Spleen (tissue), 11 donors: ENCODE results near the gene PTPRM. TPM values are rescaled to one million over a fixed set of nuclear protein-coding genes. Genes with fewer than 3 reads are reported as not detected.

Source experiments
- DNase-seq: peaks from one replicate; pipeline ENCODE4 v3.0.0-alpha.2; 2020
- H3K27ac ChIP-seq, 8 donors: fragments of 200-600 bp; sonication (generic) in 7 of 8; 1 replicate in 4 of 8; 2 replicates in 4 of 8; pipeline versions ENCODE4 v1.5.0 to v1.8.0; 2016 to 2021; ENCODE audit warnings: inconsistent platforms in 4 of 8, mild to moderate bottlenecking in 4 of 8, moderate library complexity in 1 of 8
- H3K27me3 ChIP-seq, 7 donors: fragments of 200-600 bp; sonication (generic) in 6 of 7; replicated peaks in 1 of 7; 1 replicate in 4 of 7; 2 replicates in 3 of 7; pipeline versions ENCODE4 v1.5.0 to v1.8.0; 2016 to 2021; ENCODE audit warnings: inconsistent platforms in 3 of 7, mild to moderate bottlenecking in 1 of 7
- H3K36me3 ChIP-seq, 6 donors: fragments of 200-600 bp; sonication (generic) in 5 of 6; 1 replicate in 4 of 6; 2 replicates in 2 of 6; pipeline versions ENCODE4 v1.5.0 to v1.8.0; 2016 to 2021; ENCODE audit warnings: inconsistent platforms in 2 of 6
- H3K4me1 ChIP-seq, 6 donors: fragments of 200-600 bp; sonication (generic) in 5 of 6; 1 replicate in 3 of 6; 2 replicates in 3 of 6; pipeline versions ENCODE4 v1.5.0 to v1.8.0; 2016 to 2021; ENCODE audit warnings: inconsistent platforms in 3 of 6
- H3K4me3 ChIP-seq, 8 donors: fragments of 200-600 bp; sonication (generic) in 7 of 8; 1 replicate in 4 of 8; 2 replicates in 4 of 8; pipeline versions ENCODE4 v1.5.0 to v1.8.0; 2016 to 2021; ENCODE audit warnings: inconsistent platforms in 4 of 8, mild to moderate bottlenecking in 4 of 8, moderate library complexity in 2 of 8
- H3K9me3 ChIP-seq, 8 donors: fragments of 200-600 bp; sonication (generic) in 7 of 8; 1 replicate in 4 of 8; 2 replicates in 4 of 8; pipeline versions ENCODE4 v1.5.0 to v1.8.0; 2016 to 2021; ENCODE audit warnings: inconsistent platforms in 4 of 8
- POLR2A ChIP-seq, 3 donors: fragments of 450-650 bp; IDR thresholded peaks; one replicate each; pipeline ENCODE4 v1.5.1; 2017; ENCODE audit warnings: antibody characterized with exemption in 3 of 3, mild to moderate bottlenecking in 1 of 3
- POLR2AphosphoS5 ChIP-seq, 3 donors: sonication (generic); formaldehyde crosslinking; IDR thresholded peaks; one replicate each; pipeline ENCODE4 v1.5.1; 2017; ENCODE audit warnings: antibody characterized with exemption in 3 of 3
- WGBS, 5 donors: extraction: QIAGEN DNeasy Blood & Tissue Kit in 3 of 5; methylation state at CpG; one replicate each; pipeline versions ENCODE4 v1.1.5 to v1.1.7; 2013 to 2018; 5-methylcytosine and 5-hydroxymethylcytosine counted together
- intact Hi-C: fragments of 100-400 bp; cut with DNase I; formaldehyde crosslinking; loops from one replicate; pipeline ENCODE4 v1.15.0; 2023; ENCODE audit warnings: low total_unique reads
- polyA plus RNA-seq, 3 donors: library from polyadenylated mRNA; stranded (reverse); fragments of 200-250 nt; gene quantifications; one replicate each; pipeline ENCODE4 v1.2.1, GENCODE V29; 2013
- total RNA-seq, 7 donors: library from RNA; depleted of rRNA in 3 of 7; stranded (reverse); fragments of >200 nt in 3 of 7; fragmentation: NEBNext Ultra II Directional in 4 of 7; extraction: Animal tissue kit (Norgen Biotek cat#: 25700) in 4 of 7; gene quantifications; one replicate each; pipeline versions ENCODE4 v1.1.0 to v1.2.1, GENCODE V29; 2016 to 2021
- TF ChIP-seq, protein P1 (sequence below), 11 experiments: fragments of 200-600 bp in 7 of 11; fragments of 450-650 bp in 4 of 11; sonication (generic) in 4 of 11; IDR thresholded peaks in 8 of 11; conservative IDR thresholded peaks in 3 of 11; 1 replicate in 7 of 11; 2 replicates in 4 of 11; pipeline versions ENCODE4 v1.4.0 to v1.8.0; 2016 to 2021; ENCODE audit warnings: antibody characterized with exemption in 11 of 11, inconsistent platforms in 4 of 11, mild to moderate bottlenecking in 1 of 11
- donor health status: healthy with polysubstance abuse.
- donor health status: DM: no; HTN: no; CAD: no; lungs with moderate emphysema.
- donor health status: DM: no; HTN: no; CAD: no.
- donor health status: Bipolar disorder and iron deficiency.
- donor health status: healthy.
- donor health status: DM: no; HTN: no; CAD: no.
- donor health status: DM: yes; HTN: yes; CAD: no.

PTPRM gene
- total and polyA plus RNA-seq, 10 donors: 23.5 to 97.8 (median 62.8) TPM

DNA sequence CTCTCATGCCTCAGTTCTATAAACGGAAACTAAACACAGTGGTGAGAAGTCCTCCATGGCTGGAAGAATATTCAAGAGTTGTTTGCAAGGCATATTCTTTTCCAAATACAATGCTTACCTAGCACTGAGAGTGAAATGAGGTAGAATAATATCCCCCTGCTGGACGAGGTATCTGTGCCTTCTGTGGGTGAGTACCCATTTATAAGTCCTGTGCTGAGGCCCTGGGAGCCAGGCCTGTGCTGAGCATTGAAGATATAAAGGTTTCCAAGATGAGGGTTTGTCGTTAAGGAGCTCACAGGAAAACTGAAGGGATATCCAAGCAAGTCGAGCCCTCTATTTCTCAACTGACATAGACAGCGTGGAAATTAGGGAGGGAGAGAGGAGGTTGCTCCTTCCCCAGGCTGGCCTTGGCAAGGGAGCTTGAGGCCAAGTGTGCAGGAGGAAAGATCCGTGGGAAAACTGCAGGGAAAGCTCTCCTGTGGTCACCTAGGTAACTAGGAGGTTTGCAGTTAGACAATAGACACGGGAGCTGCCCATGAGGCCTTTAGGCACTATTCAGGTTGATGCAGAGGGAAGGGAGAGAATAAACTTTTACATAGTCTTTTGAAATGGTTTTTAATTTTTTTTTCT lies 17.6 kb downstream of the PTPRM start:
- Histone ChIP-seq H3K36me3 (no peaks in the 10 kb centered on the region), H3K9me3 (no peaks in the 10 kb centered on the region), H3K4me3 (no peak overlapping the region), H3K4me1 (peaks cover 0 to 3% (median 0%) of the 10 kb centered on the region in 6 donors), H3K27me3 (no peaks in the 10 kb centered on the region), H3K27ac (no peak overlapping the region)
- intact Hi-C loops: no loop called here
- 61 to 76% (median 69%) methylated on average over 7 of the region's 7 CpGs for WGBS, 5 donors
- no peak for DNase-seq
- no peak for TF ChIP-seq POLR2A (IDR thresholded peaks at IDR 0.05)
- no peak for TF ChIP-seq POLR2AphosphoS5 (IDR thresholded peaks at IDR 0.05)
- TF ChIP-seq, protein P1, sequence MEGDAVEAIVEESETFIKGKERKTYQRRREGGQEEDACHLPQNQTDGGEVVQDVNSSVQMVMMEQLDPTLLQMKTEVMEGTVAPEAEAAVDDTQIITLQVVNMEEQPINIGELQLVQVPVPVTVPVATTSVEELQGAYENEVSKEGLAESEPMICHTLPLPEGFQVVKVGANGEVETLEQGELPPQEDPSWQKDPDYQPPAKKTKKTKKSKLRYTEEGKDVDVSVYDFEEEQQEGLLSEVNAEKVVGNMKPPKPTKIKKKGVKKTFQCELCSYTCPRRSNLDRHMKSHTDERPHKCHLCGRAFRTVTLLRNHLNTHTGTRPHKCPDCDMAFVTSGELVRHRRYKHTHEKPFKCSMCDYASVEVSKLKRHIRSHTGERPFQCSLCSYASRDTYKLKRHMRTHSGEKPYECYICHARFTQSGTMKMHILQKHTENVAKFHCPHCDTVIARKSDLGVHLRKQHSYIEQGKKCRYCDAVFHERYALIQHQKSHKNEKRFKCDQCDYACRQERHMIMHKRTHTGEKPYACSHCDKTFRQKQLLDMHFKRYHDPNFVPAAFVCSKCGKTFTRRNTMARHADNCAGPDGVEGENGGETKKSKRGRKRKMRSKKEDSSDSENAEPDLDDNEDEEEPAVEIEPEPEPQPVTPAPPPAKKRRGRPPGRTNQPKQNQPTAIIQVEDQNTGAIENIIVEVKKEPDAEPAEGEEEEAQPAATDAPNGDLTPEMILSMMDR (IDR thresholded peaks at IDR 0.05 in 8 of 11, conservative IDR thresholded peaks at IDR 0.05 in 3 of 11): no peak

DNA sequence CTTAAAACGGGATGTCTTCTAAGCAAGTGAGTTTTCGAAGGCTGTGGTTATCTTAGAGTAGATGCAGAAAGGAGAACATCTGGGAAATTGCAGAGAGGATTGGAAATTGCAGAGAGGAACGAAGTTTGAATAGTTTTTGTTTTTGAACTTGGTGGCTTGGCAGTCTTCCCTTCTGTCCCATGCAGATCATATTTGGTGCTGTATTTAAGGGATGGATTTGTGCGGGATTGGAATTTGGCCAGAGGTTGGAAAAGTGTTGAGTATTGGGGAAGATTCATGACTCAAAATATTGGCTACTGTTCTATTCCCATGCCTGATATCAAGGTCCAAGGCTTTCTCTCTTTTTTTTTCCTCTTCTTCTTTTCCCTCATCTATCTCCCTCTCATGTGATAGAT lies 18.2 kb downstream of the PTPRM start:
- H3K4me3 ChIP-seq: no peak overlapping the region
- intact Hi-C loops: no loop called here
- H3K36me3 ChIP-seq: no peaks in the 10 kb centered on the region
- peaks cover 0 to 3% (median 0%) of the 10 kb centered on the region in 6 donors for H3K4me1 ChIP-seq
- no peak overlapping the region for H3K27ac ChIP-seq
- DNase-seq: no peak
- WGBS, 5 donors: 62 to 76% (median 65%) methylated on average over 4 of the region's 4 CpGs
- H3K27me3 ChIP-seq: no peaks in the 10 kb centered on the region
- TF ChIP-seq, protein P1 (IDR thresholded peaks at IDR 0.05 in 8 of 11, conservative IDR thresholded peaks at IDR 0.05 in 3 of 11): no peak
- TF ChIP-seq POLR2A (IDR thresholded peaks at IDR 0.05) (no peak), POLR2AphosphoS5 (IDR thresholded peaks at IDR 0.05) (no peak)
- no peaks in the 10 kb centered on the region for H3K9me3 ChIP-seq

DNA sequence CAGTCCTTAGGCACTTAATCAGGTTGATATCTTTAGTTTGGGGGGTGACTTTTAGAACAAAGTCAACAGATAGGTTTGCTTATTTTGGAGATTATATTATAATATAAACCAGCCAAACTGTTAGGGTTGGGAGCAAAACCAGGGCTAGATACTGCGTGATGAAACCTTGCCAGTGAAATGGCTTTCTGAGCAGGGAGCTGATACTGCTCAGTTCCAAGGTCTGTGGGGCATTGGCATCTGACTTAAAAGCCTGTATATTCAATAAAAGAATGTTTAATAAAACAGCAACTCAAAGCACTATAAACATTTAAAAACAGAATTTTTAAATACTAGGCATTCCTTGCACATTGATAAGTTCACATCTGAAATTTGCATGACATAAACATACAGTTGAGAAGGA lies 19.3 kb downstream of the PTPRM start:
- no peak for TF ChIP-seq POLR2AphosphoS5 (IDR thresholded peaks at IDR 0.05)
- TF ChIP-seq, protein P1 (IDR thresholded peaks at IDR 0.05 in 8 of 11, conservative IDR thresholded peaks at IDR 0.05 in 3 of 11): no peak
- no peak for TF ChIP-seq POLR2A (IDR thresholded peaks at IDR 0.05)
- Histone ChIP-seq H3K27ac (no peak overlapping the region), H3K9me3 (no peaks in the 10 kb centered on the region), H3K36me3 (no peaks in the 10 kb centered on the region), H3K27me3 (no peaks in the 10 kb centered on the region), H3K4me1 (peaks cover 0 to 12% (median 5%) of the 10 kb centered on the region in 6 donors), H3K4me3 (no peak overlapping the region)
- intact Hi-C loops: no loop called here
- no peak for DNase-seq
- 80 to 100% (median 94%) methylated on average over 1 of the region's 1 CpG for WGBS, 5 donors

DNA sequence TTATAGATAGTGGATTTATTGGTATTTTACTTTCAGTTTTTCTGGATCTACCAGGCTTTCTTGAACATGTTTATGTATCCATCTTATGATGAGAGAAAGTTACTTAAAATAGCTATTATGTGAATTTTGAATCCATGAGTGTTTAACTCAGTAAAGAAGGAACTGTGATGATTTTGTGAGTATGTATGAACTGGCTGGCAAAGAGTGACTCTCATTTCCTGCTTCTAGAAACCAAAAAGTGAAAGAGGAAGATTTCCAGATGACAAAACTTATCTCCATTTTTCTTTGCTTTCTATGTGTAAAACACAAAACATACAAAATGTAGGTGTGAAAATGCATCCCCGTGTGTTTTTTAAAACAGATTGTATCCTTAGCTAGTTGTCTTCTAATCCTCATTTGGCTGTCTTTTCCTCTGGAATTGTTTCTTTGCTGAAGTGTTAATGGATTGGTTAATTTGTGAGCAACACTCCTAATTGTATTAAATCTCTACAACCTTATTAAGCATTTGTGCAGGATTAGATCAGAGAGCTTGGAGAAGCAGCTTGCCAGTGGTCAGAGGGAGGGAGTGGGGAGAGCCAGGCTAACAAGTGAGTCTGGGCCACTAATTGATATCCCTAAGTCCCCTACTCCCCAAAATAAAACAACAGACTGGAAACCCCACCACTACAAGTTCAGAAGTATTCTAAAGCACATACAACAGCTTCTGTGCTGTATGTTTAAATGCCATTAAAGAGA lies 23.9 kb downstream of the PTPRM start:
- Histone ChIP-seq H3K27me3 (no peaks in the 10 kb centered on the region), H3K27ac (peak overlapping the region in 3 of 8 donors; percentile 28 to 41 (median 40)), H3K4me3 (no peak overlapping the region), H3K36me3 (no peaks in the 10 kb centered on the region), H3K4me1 (peaks cover 0 to 24% (median 12%) of the 10 kb centered on the region in 6 donors), H3K9me3 (no peaks in the 10 kb centered on the region)
- 17 to 32% (median 31%) methylated on average over 1 of the region's 1 CpG for WGBS, 5 donors
- intact Hi-C loops: no loop called here
- TF ChIP-seq, protein P1 (IDR thresholded peaks at IDR 0.05 in 8 of 11, conservative IDR thresholded peaks at IDR 0.05 in 3 of 11): no peak
- TF ChIP-seq POLR2AphosphoS5 (IDR thresholded peaks at IDR 0.05): no peak
- TF ChIP-seq POLR2A (IDR thresholded peaks at IDR 0.05): no peak
- DNase-seq: no peak
